Upper lobe of left lung (tissue), 6 donors: ENCODE measurements around the gene MRPL11. TPM values are rescaled to one million over a fixed set of nuclear protein-coding genes. Genes with fewer than 3 reads are reported as not detected.

ENCODE experiments used
- ATAC-seq, 2 donors: fragments of 200-7000 bp; cut with Tn5 transposase; one replicate each; pipeline ENCODE4 v1.9.1; 2022; ENCODE audit warnings: mild to moderate bottlenecking in 2 of 2, moderate library complexity in 2 of 2; ENCODE audit not compliant: low FRiP score in 2 of 2
- DNase-seq, 2 donors: peaks; one replicate each; pipeline ENCODE4 v3.0.0-alpha.2; 2019 to 2020
- H3K27ac ChIP-seq, 4 donors: fragments of 200-600 bp; sonication (generic); one replicate each; pipeline ENCODE4 v1.5.1; 2016 to 2019
- H3K27me3 ChIP-seq, 4 donors: fragments of 200-600 bp; sonication (generic); one replicate each; pipeline ENCODE4 v1.5.1; 2017 to 2019
- H3K36me3 ChIP-seq, 4 donors: fragments of 200-600 bp; sonication (generic); one replicate each; pipeline ENCODE4 v1.5.1; 2016 to 2019
- H3K4me1 ChIP-seq, 4 donors: fragments of 200-600 bp; sonication (generic); one replicate each; pipeline ENCODE4 v1.5.1; 2018 to 2019
- H3K4me3 ChIP-seq, 4 donors: fragments of 200-600 bp; sonication (generic); one replicate each; pipeline ENCODE4 v1.5.1; 2017 to 2019; ENCODE audit warnings: mild to moderate bottlenecking in 2 of 4, moderate library complexity in 1 of 4
- H3K9me3 ChIP-seq, 4 donors: fragments of 200-600 bp; sonication (generic); one replicate each; pipeline ENCODE4 v1.5.1; 2018 to 2019
- EP300 ChIP-seq, 4 donors: sonication (generic); formaldehyde crosslinking; IDR thresholded peaks; one replicate each; pipeline ENCODE4 v1.5.1; 2017; ENCODE audit warnings: antibody characterized with exemption in 4 of 4, control low read depth in 2 of 4
- POLR2A ChIP-seq, 4 donors: fragments of 450-650 bp; IDR thresholded peaks; one replicate each; pipeline ENCODE4 v1.5.1; 2016 to 2017; ENCODE audit warnings: antibody characterized with exemption in 4 of 4, mild to moderate bottlenecking in 2 of 4
- POLR2AphosphoS5 ChIP-seq, 2 donors: sonication (generic); formaldehyde crosslinking; IDR thresholded peaks; one replicate each; pipeline ENCODE4 v1.5.1; 2017; ENCODE audit warnings: antibody characterized with exemption in 2 of 2
- WGBS, 2 donors: methylation state at CpG; one replicate each; pipeline ENCODE4 v1.1.5; 2017 to 2018; 5-methylcytosine and 5-hydroxymethylcytosine counted together
- total RNA-seq, 6 donors: library from RNA; depleted of rRNA in 4 of 6; stranded (reverse); fragments of >200 nt in 4 of 6; gene quantifications; one replicate each; pipeline versions ENCODE4 v1.1.0 to v1.2.1, GENCODE V29; 2016 to 2021
- TF ChIP-seq, protein P1 (sequence below), 6 experiments: fragments of 450-650 bp in 4 of 6; fragments of 200-600 bp in 2 of 6; sonication (generic) in 2 of 6; IDR thresholded peaks; one replicate each; pipeline ENCODE4 v1.5.1; 2016 to 2019; ENCODE audit warnings: antibody characterized with exemption in 6 of 6
- donor health status: DM: no; HTN: no; CAD: no; lungs with moderate emphysema.
- donor health status: DM: no; HTN: yes; CAD: no; lungs with severe emphysema.

The MRPL11 gene
- total RNA-seq, 6 donors from 2014 or later, result 25.3 to 44.8 (median 33.0) TPM

DNA sequence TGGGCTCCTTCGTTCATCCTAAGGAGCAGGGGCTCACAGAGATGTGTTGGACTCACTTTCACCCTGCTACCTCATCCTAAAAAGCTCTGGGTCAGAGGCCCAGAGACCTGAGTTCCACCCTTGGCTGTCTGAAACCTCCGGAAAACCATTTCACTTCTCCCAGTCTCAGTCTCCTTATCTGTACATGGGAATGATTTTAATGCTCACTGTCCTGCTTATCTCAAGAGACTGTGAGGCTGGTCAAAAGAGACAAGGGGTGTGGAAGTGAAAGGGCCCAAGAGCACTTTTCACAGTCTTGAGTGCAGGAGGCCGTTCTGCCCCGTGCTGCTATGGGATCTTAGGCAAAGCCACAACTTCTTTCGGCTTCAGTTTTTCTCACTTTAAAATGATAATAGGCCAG lies 31.0 kb downstream of the MRPL11 start:
- DNase-seq (no peak), ATAC-seq (no peak)
- WGBS, 2 donors, result 54 to 70% methylated on average over 4 of the region's 5 CpGs
- peaks cover 0 to 7% (median 2%) of the 10 kb centered on the region in 4 donors for H3K27me3 ChIP-seq
- TF ChIP-seq POLR2A (IDR thresholded peaks at IDR 0.05), result no peak
- no peaks in the 10 kb centered on the region for H3K9me3 ChIP-seq
- no peak overlapping the region for H3K27ac ChIP-seq
- H3K4me1 ChIP-seq, result peaks cover 5 to 10% (median 8%) of the 10 kb centered on the region in 4 donors
- H3K4me3 ChIP-seq, result no peak overlapping the region
- no peaks in the 10 kb centered on the region for H3K36me3 ChIP-seq

GRCh38 chr11:66393954-66394353 lies 44.7 kb downstream of the MRPL11 start:
- no peak overlapping the region for H3K27ac ChIP-seq
- H3K9me3 ChIP-seq, result no peaks in the 10 kb centered on the region
- peaks cover 0 to under 1% (median 0%) of the 10 kb centered on the region in 4 donors for H3K27me3 ChIP-seq
- ATAC-seq, result no peak
- no peaks in the 10 kb centered on the region for H3K36me3 ChIP-seq
- no peak overlapping the region for H3K4me3 ChIP-seq
- DNase-seq, result no peak
- WGBS, 2 donors, result 74 to 78% methylated on average over 3 of the region's 3 CpGs
- H3K4me1 ChIP-seq, result no peaks in the 10 kb centered on the region
- TF ChIP-seq, protein P1, sequence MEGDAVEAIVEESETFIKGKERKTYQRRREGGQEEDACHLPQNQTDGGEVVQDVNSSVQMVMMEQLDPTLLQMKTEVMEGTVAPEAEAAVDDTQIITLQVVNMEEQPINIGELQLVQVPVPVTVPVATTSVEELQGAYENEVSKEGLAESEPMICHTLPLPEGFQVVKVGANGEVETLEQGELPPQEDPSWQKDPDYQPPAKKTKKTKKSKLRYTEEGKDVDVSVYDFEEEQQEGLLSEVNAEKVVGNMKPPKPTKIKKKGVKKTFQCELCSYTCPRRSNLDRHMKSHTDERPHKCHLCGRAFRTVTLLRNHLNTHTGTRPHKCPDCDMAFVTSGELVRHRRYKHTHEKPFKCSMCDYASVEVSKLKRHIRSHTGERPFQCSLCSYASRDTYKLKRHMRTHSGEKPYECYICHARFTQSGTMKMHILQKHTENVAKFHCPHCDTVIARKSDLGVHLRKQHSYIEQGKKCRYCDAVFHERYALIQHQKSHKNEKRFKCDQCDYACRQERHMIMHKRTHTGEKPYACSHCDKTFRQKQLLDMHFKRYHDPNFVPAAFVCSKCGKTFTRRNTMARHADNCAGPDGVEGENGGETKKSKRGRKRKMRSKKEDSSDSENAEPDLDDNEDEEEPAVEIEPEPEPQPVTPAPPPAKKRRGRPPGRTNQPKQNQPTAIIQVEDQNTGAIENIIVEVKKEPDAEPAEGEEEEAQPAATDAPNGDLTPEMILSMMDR (IDR thresholded peaks at IDR 0.05), result no peak
- TF ChIP-seq POLR2A (IDR thresholded peaks at IDR 0.05) (no peak), EP300 (IDR thresholded peaks at IDR 0.05) (no peak), POLR2AphosphoS5 (IDR thresholded peaks at IDR 0.05) (no peak)

DNA sequence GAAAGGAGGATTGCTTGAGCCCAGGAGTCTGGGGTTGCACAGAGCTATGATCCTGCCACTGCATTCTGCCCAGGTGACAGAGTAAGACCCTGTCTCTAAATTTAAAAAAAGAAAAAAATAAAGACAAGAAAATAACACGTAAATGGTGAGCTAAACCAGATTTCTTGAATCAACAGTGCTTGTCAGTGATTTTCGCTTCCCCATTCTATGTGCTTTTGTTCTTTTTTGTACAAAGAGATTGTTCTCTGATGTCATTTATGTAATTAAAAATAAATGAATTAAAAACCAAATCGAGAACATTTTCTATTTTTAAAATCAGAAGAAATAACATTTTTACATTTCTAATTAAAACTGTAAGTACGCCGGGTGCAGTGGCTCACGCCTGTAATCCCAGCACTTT lies 47.3 kb downstream of the MRPL11 start:
- Histone ChIP-seq H3K27ac (no peak overlapping the region), H3K27me3 (peaks cover 0 to 2% (median 0%) of the 10 kb centered on the region in 4 donors), H3K36me3 (no peaks in the 10 kb centered on the region), H3K9me3 (no peaks in the 10 kb centered on the region), H3K4me1 (peaks cover 0 to 5% (median 2%) of the 10 kb centered on the region in 4 donors), H3K4me3 (no peak overlapping the region)
- WGBS, 2 donors, result 69 to 81% methylated on average over 6 of the region's 6 CpGs
- no peak for TF ChIP-seq EP300 (IDR thresholded peaks at IDR 0.05)
- TF ChIP-seq, protein P1 (IDR thresholded peaks at IDR 0.05), result no peak
- TF ChIP-seq POLR2AphosphoS5 (IDR thresholded peaks at IDR 0.05), result no peak
- no peak for TF ChIP-seq POLR2A (IDR thresholded peaks at IDR 0.05)
- ATAC-seq, result no peak
- no peak for DNase-seq

- peak; percentile 62 to 71 for ATAC-seq
Measured at GRCh38 chr11:66388780-66389386, 49.8 kb downstream of the MRPL11 start.

GRCh38 chr11:66386171-66387069 lies 52.2 kb downstream of the MRPL11 start:
- ATAC-seq (peak; percentile 84 to 87), DNase-seq (peak in 1 of 2 donors; percentile 86)
- H3K9me3 ChIP-seq, result no peaks in the 10 kb centered on the region
- TF ChIP-seq POLR2A (IDR thresholded peaks at IDR 0.05) (no peak), EP300 (IDR thresholded peaks at IDR 0.05) (no peak), POLR2AphosphoS5 (IDR thresholded peaks at IDR 0.05) (no peak)
- TF ChIP-seq, protein P1 (IDR thresholded peaks at IDR 0.05), result peak; percentile 78 to 88 (median 80)
- H3K36me3 ChIP-seq, result no peaks in the 10 kb centered on the region
- H3K27me3 ChIP-seq, result peaks cover 0 to 2% (median 0%) of the 10 kb centered on the region in 4 donors
- peak overlapping the region in 3 of 4 donors; percentile 5 to 35 (median 17) for H3K4me3 ChIP-seq
- peak overlapping the region in 1 of 4 donors; percentile 8 for H3K27ac ChIP-seq
- 6 to 8% methylated on average over 20 of the region's 20 CpGs for WGBS, 2 donors
- H3K4me1 ChIP-seq, result peaks cover 3 to 12% (median 6%) of the 10 kb centered on the region in 4 donors

More at GRCh38 chr11:66388780-66389386, 49.8 kb downstream of the MRPL11 start:
- no peaks in the 10 kb centered on the region for H3K36me3 ChIP-seq
- TF ChIP-seq, protein P1 (IDR thresholded peaks at IDR 0.05), result peak; percentile 39 to 59 (median 55)
- TF ChIP-seq EP300 (IDR thresholded peaks at IDR 0.05), result no peak
- peak in 1 of 2 donors; percentile 73 for DNase-seq
- 30 to 33% methylated on average over 8 of the region's 8 CpGs for WGBS, 2 donors
- peaks cover 0 to 2% (median 0%) of the 10 kb centered on the region in 4 donors for H3K27me3 ChIP-seq
- no peak overlapping the region for H3K4me3 ChIP-seq
- H3K4me1 ChIP-seq, result peaks cover 3 to 12% (median 6%) of the 10 kb centered on the region in 4 donors
- no peaks in the 10 kb centered on the region for H3K9me3 ChIP-seq
- H3K27ac ChIP-seq, result no peak overlapping the region
